Measurements from ENCODE around the gene TAS2R9.

DNA sequence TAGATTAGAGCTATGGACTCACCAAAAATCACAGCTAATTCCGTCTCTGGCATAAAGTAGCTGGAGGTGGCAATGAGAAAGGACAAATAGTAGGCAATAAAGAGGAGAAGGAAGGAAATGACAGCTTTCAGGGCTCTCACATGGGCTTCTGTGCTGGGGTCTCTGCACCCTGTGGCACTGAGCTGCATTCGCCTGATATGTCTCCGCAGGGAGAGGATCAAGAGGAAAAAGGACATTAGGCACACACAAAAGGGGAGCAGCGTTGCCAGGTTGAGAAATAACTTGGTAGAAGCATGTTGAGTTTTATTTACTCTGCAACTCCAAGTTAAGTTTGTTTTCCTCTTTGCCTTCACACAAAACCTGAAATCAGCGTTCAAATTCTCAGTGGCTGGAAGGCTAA is 8.2 kb downstream of the TAS2R9 start:
- TF ChIP-seq NRF1 (IDR thresholded peaks at IDR 0.05; ENCODE audit: low read depth, low read length): no peak
- TF ChIP-seq, protein P1, sequence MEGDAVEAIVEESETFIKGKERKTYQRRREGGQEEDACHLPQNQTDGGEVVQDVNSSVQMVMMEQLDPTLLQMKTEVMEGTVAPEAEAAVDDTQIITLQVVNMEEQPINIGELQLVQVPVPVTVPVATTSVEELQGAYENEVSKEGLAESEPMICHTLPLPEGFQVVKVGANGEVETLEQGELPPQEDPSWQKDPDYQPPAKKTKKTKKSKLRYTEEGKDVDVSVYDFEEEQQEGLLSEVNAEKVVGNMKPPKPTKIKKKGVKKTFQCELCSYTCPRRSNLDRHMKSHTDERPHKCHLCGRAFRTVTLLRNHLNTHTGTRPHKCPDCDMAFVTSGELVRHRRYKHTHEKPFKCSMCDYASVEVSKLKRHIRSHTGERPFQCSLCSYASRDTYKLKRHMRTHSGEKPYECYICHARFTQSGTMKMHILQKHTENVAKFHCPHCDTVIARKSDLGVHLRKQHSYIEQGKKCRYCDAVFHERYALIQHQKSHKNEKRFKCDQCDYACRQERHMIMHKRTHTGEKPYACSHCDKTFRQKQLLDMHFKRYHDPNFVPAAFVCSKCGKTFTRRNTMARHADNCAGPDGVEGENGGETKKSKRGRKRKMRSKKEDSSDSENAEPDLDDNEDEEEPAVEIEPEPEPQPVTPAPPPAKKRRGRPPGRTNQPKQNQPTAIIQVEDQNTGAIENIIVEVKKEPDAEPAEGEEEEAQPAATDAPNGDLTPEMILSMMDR (IDR thresholded peaks at IDR 0.05; ENCODE audit: control extremely low read depth in 1 of 3, insufficient read depth in 1 of 3, low read depth in 1 of 3, low read length in 3 of 3): no peak
- TF ChIP-seq CHD2 (IDR thresholded peaks at IDR 0.05; ENCODE audit: low read length): no peak
- TF ChIP-seq POLR2AphosphoS5 (IDR thresholded peaks at IDR 0.05; ENCODE audit: low read depth, low read length): no peak
- TF ChIP-seq POLR2A (IDR thresholded peaks at IDR 0.05; ENCODE audit: control extremely low read depth in 1 of 2, low read depth in 2 of 2, low read length in 2 of 2): no peak
- TF ChIP-seq SIN3A (conservative IDR thresholded peaks at IDR 0.05 in 1 of 2, IDR thresholded peaks at IDR 0.05 in 1 of 2; ENCODE audit: low read depth in 1 of 2, low read length in 2 of 2): no peak
- TF ChIP-seq SP2 (IDR thresholded peaks at IDR 0.05; ENCODE audit: low read length): no peak
- TF ChIP-seq RBBP5 (IDR thresholded peaks at IDR 0.05; ENCODE audit: borderline replicate concordance, low read depth, low read length): no peak
